ENCODE data around the gene GATAD2A.

Gene GATAD2A

DNA sequence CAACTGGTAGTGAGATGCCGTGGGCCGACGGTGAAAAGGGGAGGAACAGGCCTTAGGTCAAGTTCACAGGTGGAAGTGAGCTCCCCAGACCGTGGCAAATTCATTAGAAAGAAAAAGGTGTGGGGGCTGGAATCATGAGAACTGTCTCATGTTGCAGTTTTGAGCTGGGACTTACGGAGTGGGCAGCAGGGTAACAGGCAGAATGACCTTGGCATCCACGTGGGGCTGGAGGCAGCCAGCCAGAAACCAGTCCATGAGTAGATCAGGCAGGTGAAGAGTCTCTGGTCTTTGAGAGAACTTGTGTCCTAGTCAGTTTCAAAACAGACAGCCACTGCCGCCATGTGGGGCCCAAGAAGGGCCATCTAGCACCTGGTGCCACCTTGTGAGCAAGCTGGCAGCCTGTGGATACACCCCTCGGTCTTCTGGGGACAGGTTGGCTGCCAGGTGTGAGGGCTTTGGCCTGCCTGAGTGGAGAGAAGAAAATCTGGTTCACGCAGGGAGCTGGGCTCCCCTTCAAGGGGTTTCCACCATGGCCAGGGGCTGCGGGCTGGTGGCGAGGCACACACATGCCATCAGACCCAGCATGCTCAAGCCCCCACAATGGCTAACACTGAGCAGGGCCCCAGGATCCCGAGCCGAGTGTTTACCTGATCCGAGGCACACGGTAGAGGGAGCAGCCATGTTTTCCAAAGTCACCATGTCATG is 86.0 kb downstream of the GATAD2A start:
- DNase-seq, result no peak

GRCh38 chr19:19492026-19492610 is 86.6 kb downstream of the GATAD2A start:
- DNase-seq, result no peak

GRCh38 chr19:19493841-19494546 is 88.5 kb downstream of the GATAD2A start:
- DNase-seq, result no peak

- no peak for DNase-seq
Measured at GRCh38 chr19:19495614-19496603, 90.4 kb downstream of the GATAD2A start.

DNA sequence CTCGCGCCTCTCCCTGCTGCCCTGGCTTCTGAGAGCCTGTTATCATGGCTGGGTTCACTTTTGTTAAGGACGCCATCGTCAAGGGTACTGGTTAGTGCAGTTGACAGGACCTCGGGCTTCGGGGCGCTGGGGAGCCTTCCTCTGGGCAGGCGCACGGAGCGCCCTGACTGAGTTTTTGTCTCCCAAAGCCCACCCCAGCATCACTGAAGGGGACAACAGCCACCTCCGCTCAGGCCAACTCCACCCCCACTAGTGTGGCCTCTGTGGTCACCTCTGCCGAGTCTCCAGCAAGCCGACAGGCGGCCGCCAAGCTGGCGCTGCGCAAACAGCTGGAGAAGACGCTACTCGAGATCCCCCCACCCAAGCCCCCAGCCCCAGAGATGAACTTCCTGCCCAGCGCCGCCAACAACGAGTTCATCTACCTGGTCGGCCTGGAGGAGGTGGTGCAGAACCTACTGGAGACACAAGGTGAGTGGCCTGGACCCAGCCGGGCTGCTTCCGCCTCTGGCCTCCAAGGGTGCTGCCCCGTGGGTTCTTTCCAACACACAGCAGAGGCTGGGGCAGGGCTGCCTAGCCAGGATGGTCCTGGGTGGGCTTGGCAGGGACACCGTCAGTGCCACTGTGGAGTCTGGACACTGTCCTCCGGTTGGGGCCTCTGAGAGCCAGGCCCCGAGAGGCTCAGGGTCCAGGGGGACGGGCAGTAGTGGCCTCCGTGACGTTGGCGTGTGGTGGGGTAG is 92.9 kb downstream of the GATAD2A start:
- DNase-seq, result no peak

- no peak for DNase-seq
Measured at GRCh38 chr19:19499272-19499995, 94.0 kb downstream of the GATAD2A start.

- DNase-seq, result no peak
Measured at GRCh38 chr19:19500975-19501644, 95.6 kb downstream of the GATAD2A start.

- no peak for DNase-seq
Measured at GRCh38 chr19:19501798-19502197, 96.3 kb downstream of the GATAD2A start.

DNA sequence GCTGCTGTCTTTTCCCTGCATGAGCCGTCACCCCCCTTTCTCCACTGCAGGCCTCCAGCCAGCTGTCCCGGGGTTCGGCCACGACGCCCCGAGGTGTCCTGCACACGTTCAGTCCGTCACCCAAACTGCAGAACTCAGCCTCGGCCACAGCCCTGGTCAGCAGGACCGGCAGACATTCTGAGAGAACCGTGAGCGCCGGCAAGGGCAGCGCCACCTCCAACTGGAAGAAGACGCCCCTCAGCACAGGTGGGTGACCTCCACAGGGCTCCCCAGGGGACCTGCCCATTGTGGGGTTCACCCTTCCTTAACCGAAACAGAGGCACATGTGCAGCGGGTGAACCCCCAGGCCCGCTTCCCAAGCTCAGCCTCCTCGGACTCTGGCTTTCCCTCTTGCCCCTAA is 96.8 kb downstream of the GATAD2A start:
- DNase-seq, result no peak

GRCh38 chr19:19502808-19503602 is 97.5 kb downstream of the GATAD2A start:
- no peak for DNase-seq

DNA sequence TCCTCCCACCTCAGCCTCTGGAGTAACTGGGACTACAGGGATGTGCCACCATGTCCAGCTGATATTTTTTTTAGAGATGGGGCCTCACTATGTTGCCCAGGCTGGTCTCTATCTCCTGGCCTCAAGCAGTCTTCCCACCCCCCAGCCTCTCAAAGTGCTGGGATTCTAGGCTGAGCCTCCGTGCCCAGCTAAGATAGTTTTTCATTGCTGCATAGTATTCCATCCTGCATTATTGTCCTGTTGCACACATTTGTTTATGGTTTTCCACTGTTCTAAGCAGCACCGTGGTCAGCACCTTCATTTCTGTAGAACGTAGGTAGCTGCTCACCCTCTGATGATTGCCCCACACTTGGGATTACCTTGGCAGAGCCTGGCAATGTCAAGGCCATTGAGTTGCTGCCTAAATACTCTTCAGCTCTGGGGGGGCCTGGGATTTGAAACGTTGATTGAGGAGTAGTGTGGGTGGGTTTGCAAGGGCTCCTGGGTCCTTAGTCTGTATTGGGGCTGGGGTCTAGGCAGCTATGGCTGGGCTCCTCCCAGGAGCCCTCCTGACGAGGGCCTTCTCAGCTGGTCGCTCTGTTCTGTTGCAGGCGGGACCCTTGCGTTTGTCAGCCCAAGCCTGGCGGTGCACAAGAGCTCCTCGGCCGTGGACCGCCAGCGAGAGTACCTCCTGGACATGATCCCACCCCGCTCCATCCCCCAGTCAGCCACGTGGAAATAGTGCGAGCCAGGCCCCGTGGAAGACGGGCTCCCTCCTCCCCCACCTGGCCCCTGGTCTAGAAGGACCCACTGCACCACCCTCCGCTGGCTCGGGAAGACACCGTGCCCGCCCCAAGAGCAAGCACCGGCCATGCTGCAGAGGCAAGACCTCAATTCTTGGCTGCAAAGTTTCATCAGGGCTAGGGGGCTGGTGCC is 99.5 kb downstream of the GATAD2A start:
- DNase-seq, result no peak

- no peak for DNase-seq
Measured at GRCh38 chr19:19505669-19506326, 100.3 kb downstream of the GATAD2A start.

- no peak for DNase-seq
Measured at GRCh38 chr19:19506592-19506991, 101.1 kb downstream of the GATAD2A start.

DNA sequence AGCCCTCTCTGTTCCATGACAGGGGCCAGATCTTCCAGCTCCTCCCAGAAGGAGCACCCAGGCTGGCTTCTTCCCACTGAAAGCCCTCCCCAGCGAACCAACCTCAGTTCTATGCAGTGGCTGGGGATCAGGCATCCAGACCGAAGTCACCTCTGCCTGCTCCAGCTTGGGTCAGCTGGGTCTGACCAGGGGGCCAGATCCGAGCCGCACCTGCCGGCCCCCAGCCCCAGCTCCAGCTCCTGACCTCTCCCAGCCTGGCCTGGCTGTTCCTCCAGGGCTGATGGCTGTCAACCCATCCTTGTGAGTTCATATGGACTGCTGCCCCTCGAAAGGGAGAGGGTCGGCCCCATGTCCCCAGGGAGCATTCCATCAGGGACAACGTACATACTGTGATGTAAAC is 101.9 kb downstream of the GATAD2A start:
- no peak for DNase-seq

- no peak for DNase-seq
Measured at GRCh38 chr19:19508217-19508616, 102.7 kb downstream of the GATAD2A start.

- no peak for DNase-seq
Measured at GRCh38 chr19:19510432-19510831, 105.0 kb downstream of the GATAD2A start.

GRCh38 chr19:19513682-19514081 is 108.2 kb downstream of the GATAD2A start:
- no peak for DNase-seq

DNA sequence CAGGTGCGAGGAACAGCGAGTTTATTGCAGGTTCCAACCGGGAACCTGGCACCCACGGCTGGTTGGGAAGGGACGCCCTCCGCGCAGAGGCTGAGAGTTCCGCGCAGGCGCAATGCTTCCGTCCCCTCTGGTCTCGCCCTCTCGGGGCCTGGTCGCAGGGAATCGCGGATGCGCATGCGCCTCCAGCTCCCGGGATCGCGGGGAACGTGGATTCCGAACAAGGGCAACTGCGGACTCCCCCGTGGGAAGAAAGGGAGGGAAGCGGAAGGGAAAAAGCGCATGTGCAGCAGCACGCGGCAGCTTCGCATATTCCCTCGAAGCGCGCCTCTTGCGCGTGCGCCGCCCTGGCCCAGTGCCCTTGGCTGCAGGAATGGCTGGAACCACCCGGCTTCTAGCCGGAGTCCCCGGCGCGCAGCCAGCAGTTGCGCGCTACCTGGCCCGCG is 108.8 kb downstream of the GATAD2A start:
- no peak for DNase-seq
